HG03469 (cell line): ENCODE measurements around the gene ZKSCAN8.

Source experiments
- ATAC-seq: cut with Tn5 transposase; IDR thresholded peaks from one replicate; pipeline ENCODE4 v1.9.1; 2021; ENCODE audit warnings: mild to moderate bottlenecking, moderate library complexity, moderate number of reproducible peaks; ENCODE audit not compliant: unreplicated experiment

Gene ZKSCAN8

DNA sequence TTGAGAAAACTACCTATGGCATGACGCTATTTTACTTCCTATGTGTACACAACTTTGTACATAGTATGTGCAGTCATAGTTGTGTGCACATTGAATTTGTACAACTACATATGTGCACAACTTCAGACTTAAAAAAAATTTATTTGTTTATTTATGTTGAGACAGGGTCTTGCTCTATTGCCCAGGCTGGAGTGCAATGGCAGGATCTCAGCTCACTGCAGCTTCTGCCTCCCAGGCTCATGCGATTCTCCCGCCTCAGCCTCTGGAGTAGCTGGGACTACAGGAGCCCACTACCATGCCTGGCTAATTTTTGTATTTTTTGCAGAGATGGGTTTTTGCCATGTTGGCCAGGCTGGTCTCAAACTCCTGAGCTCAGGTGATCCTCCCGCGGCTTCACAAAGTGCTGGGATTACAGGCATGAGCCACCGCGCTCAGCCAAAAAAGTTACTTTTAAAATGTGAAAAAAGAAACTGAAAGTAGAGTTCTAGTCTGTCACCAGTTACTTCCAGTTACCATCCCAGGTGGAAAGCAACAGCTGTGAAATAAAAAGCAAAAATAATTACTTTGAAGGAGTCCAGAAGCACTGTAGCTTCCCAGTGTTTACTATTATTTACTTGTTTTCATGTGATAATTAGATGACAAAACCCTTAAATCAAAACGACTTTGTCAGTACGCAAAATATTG is 1.7 kb upstream of the ZKSCAN8 start:
- no peak for ATAC-seq

DNA sequence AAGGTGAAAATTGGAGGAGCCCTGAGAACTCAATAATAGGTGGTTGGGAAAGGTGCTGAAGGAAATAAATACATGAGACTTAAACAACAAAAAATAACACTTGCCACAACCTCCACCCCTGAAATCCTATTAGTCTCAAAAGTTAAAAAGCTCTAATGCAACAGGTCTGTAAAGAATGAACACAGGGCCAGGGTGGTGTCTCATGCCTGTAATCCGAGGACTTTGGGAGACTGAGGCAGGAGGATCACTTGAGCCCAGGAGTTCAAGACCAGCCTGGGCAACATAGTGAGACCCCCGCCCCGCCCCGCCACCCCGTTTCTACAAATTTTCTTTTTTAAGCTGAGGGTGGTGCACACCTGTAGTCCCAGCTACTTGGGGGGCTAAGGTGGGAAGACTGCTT is 1.1 kb upstream of the ZKSCAN8 start:
- no peak for ATAC-seq

DNA sequence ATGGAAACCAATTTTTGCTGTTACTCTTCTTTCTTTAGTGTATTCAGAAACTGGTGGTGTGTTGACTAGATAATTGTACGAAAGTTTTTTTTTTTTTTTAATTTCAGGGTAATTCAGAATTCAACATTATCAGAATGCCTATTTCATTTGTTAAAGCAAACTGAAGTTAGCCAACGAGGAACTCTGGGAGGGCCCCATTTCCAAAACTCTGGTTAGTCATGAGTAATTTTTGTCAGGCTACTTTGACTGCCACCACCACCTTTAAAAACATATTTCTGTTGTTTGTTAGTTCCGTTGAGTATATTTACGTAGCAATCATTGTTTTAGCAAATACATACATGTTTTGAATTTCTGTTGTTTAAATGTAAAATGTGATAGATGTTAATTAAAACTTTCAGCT is 763 bp downstream of the ZKSCAN8 start:
- ATAC-seq: no peak

DNA sequence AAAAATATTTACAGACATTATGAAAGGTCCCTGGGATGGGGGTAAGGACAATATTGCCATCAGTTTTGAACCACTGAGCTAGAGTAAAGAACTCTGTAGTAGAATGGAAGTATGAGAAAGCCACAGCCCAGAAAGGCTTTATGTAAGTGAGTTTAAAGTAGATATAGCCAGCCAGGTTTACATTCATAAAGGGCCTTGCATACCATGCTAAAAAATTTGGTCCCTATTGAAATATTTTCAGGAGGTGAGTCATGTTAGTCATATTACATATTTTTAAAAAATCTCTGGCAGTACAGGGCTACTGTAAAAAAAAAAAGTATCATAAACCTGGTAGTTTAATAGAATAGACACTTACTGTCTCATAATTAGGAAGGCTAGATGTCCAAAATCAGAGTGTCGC is 3.5 kb downstream of the ZKSCAN8 start:
- ATAC-seq: no peak

DNA sequence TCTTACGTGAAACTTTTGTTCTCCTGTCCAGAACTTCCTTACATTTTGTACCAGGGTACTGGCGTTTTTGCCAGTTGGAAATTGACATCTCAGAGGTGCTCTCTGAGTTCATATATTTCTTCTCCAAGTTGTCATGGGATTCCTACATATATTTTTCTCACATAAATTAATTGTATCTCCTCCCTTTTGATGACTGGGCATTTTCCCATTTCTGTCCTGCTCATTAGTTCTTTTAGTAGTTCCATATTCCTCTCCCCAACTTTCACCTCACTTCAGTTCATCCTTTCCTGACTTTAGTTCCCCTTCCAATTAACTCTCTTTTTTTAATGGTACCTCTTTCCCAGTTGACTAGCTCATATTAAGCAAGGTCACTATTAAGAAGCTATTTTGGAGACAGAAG is 10.8 kb downstream of the ZKSCAN8 start:
- no peak for ATAC-seq

DNA sequence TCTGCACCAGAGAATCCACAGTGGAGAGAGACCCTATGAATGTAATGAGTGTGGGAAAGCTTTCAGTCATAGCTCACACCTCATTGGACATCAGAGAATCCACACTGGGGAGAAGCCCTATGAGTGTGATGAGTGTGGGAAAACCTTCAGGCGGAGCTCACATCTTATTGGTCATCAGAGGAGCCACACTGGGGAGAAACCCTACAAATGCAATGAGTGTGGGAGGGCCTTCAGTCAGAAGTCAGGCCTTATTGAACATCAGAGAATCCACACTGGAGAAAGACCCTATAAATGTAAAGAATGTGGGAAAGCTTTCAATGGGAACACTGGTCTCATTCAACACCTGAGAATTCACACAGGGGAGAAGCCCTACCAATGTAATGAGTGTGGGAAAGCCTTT is 11.9 kb downstream of the ZKSCAN8 start:
- no peak for ATAC-seq

DNA sequence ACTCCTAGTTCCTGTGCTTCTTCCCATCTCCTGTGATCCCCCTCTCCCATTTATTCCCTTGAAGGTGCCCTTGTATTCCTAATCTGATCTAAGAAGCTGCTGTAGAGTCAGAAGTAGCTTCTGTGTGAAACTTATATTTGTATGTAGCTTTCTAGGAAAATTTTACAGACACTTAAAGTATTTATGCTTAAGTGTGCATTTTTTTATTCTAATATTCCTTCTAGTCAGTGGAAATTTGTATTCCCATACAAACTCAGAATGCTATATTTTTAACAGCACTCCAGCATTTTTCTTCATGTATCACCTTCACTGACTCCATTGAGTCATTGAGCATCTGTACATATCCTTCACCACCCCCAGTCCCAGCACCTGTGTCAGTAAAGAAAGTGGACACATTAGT is 12.7 kb downstream of the ZKSCAN8 start:
- ATAC-seq: no peak

DNA sequence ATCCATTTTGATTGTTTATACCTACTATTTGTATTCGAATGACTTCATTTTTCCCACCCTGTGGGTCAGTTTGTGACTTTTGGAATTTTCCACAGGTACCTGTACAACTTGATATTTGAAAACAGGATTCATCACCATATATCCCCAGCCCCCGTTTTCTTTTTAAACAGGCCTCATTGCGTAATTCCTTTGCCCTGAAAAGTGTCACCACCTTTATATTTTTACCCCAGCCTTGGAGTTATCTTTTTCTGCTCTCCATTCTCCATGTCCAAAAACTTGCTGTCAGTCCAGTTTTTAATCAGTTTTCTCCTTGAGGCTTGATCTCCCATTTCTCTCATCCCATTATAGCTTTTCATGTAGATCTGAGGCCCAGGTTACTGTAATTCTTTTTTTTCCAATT is 16.6 kb downstream of the ZKSCAN8 start:
- no peak for ATAC-seq

DNA sequence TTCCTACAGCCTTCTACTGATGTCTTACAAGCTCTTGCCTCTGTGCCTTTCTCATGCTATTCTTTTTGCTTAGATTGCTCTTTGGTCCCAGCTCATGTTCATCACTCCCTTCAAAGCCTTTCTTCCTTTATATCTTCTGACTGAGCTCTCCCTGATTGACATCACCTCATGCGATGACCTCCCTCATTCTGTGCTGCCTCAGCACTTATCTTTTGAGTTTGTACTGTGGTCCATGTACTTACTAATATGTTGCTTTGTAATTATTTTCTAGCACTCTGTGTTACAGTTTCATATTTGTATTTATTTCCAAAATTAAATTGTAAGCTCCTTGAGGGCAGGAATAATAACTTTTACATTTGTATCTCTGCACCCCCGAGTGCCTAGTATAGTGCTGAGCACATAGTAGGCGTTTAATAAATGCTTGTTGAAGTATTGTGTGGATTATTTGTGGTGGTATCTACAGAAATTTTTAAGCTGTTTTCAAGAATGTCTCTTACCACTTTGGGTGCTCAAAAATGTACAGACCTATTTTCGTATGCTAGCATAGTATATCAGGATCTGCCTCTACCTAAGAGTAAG is 17.4 kb downstream of the ZKSCAN8 start:
- no peak for ATAC-seq

DNA sequence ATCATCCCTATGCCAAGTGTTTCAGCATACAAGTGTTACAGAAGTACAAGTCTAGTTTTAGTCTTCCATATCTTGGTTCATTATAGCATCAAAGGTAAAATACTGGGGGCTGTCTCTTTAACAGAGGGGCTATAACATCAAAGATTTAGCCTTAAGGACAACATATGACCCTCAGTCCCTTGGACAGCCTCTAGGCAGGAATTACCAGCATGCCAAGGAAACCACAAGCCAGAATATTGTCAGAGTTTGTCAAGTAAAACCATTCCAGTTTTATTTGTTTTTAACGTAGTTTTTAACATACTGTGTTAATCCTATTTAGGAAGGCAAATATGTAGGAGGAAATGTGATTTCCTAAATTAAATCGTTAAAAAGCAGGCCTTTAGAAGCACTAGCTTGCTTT is 18.6 kb downstream of the ZKSCAN8 start:
- ATAC-seq: no peak

DNA sequence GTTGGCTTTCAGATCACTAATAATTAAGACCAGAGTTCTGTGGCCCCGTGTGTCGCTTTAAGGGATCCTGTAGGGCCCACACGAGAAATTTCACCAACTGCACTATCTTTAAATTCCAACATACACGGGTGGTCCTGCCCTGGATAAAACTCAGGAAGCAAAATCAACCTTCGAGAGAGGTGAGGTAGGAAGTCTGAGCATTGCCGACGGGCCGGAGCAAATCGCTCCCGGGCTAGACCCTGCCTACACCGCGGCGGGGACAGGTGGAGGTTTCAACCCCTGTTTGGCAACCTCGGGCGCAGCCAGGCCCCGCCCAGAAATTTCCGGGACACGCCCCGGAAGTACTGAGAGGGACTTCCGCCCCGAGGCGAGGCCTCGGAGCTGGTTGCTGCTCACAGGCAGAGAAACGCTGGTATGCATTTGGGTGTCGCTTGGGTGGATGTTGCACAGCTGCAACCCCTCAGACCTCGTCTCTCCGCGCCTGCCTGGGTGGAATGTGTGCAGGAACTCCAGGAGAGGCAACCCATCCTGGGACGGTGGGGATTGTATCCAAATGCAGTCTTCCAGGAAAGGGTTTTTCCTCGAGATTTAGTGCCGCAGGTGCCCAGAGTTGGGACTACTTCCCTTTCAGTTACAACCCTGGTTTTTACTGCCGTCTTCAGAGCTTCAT is 19.9 kb downstream of the ZKSCAN8 start:
- ATAC-seq: peak; percentile 90

DNA sequence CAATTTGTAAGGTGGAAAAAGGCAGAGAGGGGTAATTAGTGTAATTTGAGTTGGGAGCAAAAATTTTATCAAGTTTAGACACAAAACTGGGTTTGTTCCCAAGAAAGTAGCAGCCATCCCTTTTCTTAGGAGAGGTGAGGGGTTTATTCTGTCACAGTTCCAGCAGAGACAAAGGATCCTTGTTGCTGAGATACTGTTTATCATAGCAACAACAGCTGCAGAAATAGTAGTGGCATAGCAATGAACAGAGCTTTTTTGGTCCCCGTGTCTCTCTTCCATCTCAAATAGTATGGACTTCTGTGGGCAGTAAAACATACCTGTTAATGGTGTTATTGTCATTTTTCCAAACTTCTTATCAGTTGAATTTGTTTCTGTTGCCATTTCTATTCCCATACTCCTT is 23.9 kb downstream of the ZKSCAN8 start:
- no peak for ATAC-seq

DNA sequence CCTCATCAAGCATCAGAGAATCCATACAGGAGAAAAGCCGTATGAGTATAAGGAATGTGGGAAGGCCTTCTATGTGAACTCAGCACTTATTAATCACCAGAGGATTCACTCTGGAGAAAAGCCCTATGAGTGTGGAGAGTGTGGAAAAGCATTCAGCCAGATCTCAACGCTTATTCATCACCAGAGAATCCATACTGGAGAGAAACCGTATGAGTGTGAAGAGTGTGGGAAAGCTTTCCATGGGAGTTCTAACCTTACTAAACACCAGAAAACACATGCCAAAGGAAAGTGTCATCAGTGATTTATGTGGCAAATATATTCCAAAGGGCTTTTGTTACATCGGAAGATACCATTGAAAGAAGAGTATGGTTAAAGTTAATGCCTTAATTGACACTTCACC is 25.4 kb downstream of the ZKSCAN8 start:
- no peak for ATAC-seq

DNA sequence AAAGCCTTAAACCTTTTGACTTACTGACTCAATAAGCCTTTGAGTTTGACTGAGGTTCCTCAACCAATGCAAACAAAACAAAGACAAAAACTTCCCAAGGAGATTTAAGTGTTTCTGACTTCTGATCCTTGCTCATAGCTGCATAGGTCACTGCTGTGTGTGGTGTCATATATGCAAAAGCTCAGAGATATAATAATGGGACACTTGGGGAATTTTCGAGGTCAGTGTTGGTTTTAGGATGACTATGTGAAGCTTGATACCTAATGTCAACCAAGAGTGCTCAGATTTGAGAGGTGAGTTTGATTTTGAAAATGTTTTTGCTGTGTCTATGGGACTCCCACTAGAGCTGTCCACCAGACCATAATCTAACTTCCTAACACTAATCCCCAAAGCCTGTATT is 26.2 kb downstream of the ZKSCAN8 start:
- ATAC-seq: no peak

DNA sequence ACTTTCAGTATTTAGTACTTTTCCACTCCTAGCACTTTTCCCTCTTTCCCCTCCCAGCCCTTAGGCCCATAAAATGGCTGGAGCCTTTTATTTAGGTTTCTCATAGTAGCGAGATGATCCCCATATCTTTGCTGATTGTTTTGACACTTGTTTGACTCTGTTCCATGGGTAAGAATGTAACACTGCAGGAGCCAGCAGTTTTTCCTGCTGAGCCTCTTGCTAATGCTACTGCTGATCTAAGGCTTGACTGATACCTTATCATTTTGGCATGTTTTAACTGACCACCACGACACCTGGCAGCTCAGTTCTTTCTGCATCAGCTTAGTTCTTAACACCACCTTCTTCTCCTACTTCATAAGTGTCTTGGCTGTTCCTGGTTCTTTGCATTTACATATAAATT is 29.6 kb downstream of the ZKSCAN8 start:
- ATAC-seq: no peak

DNA sequence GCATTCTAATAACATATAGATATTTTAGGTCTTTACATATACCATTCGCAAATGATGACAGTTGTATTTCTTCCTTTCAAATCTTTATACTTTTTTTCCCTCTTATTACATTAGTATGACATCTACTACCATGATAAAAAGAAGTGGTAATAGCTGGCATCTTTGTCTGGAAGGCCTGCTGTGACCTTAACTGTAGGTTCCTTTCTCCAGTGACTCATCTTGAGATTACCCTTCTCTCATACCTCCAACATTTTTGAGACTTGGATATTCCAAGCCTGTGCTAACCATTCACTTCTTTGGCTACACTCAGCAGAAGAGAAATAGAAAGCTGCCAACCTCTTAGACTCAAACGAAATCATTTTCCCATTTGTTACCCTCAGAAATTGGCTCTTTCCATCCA is 30.3 kb downstream of the ZKSCAN8 start:
- ATAC-seq: no peak

DNA sequence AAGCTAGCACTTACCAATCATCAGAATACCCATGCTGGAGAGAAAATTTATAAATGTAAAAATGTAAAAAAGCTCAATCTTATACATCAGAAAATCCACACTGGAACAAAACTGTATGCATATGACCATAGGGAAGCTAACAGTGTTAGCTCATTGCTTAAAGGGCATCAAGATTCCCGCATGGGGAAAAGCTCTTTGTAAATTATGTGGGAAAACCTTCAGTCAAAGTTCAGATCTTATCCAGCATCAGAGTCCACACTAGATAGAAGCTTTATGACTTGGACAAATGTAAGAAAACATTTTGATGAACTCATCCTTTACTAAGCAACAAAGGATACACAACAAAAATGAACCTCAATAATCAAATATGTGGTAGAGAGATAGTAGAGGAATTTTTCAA is 34.7 kb downstream of the ZKSCAN8 start:
- ATAC-seq: no peak

DNA sequence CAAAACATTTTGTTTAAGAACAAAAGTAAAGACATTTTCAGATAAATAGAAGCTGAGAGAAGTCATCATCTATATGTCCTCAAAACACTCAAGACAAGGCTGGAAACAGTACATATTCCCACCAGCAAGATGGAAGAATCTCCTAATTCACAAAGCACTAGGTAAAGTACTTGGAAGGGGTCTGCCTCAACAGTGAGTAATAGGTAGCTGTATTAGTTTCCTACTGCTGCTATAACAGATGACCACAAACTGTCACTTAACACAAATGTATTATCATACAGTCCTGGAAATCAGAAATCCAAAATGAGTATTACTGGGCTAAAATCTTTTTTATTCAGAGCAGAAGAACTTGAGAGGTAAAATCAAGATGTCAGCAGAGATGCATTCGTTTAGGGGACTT is 40.6 kb downstream of the ZKSCAN8 start:
- ATAC-seq: no peak

DNA sequence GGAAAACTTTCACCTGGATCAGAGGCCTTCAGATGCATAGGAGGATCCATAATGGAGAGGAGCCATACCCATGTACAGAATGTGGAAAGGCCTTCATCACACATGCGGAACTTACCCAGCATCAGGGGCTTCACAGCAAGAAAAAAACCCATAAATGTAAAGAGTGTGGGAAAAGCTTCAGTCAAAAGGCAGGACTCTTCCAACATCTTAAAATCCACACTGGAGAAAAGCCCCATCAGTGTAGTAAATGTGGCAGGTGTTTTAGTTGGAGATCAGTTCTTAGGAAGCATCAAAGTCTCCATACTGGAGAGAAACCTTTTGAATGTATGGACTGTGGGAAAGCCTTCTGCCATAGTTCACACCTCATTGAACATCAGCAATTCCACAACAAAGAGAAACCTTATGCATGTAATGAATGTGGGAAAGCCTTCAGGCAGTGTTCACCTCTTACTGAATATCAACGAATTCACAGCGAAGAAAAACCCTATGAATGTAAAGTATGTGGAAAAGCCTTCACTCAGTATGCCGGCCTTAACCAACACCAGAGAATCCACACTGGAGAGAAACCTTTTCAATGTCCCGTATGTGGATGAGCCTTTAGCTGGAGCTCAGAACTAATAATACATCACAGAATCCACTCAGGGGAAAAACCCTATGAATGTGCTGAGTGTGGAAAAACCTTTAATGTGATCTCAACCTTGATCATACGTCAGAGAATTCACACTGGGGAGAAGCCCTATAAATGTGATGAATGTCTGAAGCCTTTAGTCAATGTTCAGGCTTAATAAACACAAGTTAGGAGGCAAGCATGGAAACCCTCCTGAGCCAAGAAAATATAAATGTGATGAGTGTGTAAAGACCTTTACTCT is 46.7 kb downstream of the ZKSCAN8 start:
- ATAC-seq: no peak

DNA sequence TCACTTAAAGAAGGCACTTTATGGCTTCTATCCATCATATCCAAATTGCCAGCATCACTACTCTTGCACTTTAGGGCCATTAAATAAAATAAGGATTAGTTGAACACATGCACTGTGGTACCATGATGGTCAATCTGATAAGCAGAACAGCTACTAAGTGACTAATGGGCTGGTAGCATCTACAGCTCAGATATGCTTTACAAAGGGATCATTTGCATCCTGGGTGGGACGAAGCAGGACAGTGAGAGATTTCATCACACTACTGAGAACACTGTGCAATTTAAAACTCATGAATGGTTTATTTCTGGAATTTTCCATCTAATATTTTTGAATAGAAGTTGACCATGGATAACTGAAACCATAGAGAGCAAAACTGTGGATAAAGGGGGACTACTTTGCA is 58.3 kb downstream of the ZKSCAN8 start:
- no peak for ATAC-seq

DNA sequence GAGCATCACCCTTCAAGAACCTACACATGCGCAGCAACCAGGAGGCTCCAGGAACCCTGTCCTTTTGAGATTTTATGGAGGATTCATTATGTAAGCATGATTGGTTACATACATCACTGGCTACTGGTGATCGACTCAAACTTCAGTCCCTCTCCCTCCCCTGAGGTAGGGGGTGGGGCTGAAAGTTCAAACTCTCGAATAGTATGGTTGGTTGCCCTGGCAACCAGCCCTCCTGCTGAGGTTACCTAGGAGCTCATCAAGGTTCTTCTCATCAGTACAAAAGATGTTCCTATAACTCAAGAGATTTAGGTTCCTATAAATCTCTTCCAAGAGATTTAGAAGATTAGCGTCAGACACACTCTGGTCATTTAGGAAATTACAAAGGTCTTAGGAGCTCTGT is 61.5 kb downstream of the ZKSCAN8 start:
- ATAC-seq: no peak

DNA sequence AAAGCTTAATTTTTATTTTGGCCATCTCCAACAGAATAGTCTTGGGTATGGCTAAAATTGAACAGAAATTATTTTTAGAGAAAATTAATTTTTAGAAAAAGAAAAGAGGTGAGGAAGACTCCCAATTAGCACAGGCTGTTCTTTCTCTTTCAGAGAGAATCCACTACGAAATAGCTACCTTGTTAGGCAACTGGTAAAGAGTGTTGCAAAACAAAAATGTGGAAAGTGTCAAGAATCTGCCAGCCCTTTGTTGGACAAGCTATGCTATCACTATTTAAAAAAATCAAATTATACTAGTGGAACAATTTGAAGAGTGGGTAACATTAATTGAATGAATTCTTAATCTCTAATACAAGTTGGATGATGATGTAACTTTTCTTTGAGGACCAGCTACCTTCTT is 64.2 kb downstream of the ZKSCAN8 start:
- ATAC-seq: no peak
